Thyroid gland (tissue), 4 donors: ENCODE results near the gene PKP2.

ENCODE experiments used
- CTCF ChIP-seq, 6 experiments: fragments of 200-600 bp in 3 of 6; fragments of 450-650 bp in 3 of 6; sonication (generic) in 3 of 6; IDR thresholded peaks; one replicate each; pipeline ENCODE4 v1.5.1; 2016 to 2019; ENCODE audit warnings: antibody characterized with exemption in 6 of 6, mild to moderate bottlenecking in 2 of 6, inconsistent platforms in 1 of 6, moderate library complexity in 1 of 6
- POLR2A ChIP-seq, 2 donors: fragments of 450-650 bp; IDR thresholded peaks; one replicate each; pipeline ENCODE4 v1.6.1; 2017; ENCODE audit warnings: antibody characterized with exemption in 2 of 2, mild to moderate bottlenecking in 2 of 2, moderate library complexity in 1 of 2

GRCh38 chr12:32846053-32846452, 50.5 kb downstream of the PKP2 start:
- no peak for TF ChIP-seq POLR2A (IDR thresholded peaks at IDR 0.05)
- TF ChIP-seq CTCF (IDR thresholded peaks at IDR 0.05), result no peak
